ENCODE data around the gene RUSF1. TPM values are rescaled to one million over a fixed set of nuclear protein-coding genes. Genes with fewer than 3 reads are reported as not detected.
A peak's percentile ranks its signal among the peaks of the same experiment; 100 is the strongest.
"Not testable (repeated sequence)": the region's sequence is repeated elsewhere in the genome, so short reads cannot be mapped to it uniquely, and the experiment has no call there.

RUSF1 gene
- total RNA-seq, 1 experiment from 2014 or later = 30.5 TPM

- intact Hi-C loops (cut with micrococcal nuclease; ENCODE audit: unreplicated experiment) = no loop called here
- H3K27me3 Mint-ChIP-seq (ENCODE audit: insufficient read depth, unreplicated experiment) = peaks cover 8% of the 10 kb centered on the region
- POLR2A ChIA-PET = no interaction called here
- Histone ChIP-seq H3K4me3 (ENCODE audit: low read depth, low read length) (no peak overlapping the region; the same call in 1 of the 2 replicates), H3K27me3 (replicated peaks; ENCODE audit: control insufficient read depth, insufficient read depth, low read length) (no peaks in the 10 kb centered on the region), H3K36me3 (ENCODE audit: control insufficient read depth, insufficient read depth, low read length) (no peaks in the 10 kb centered on the region), H3K4me1 (no peaks in the 10 kb centered on the region), H3K9me3 (no peaks in the 10 kb centered on the region)
- no peaks in the 10 kb centered on the region for H3K36me3 Mint-ChIP-seq (ENCODE audit: insufficient read depth, unreplicated experiment)
- BruUV-seq (replicated peaks) = no TSS peak
- H3K9me3 Mint-ChIP-seq (ENCODE audit: unreplicated experiment) = no peaks in the 10 kb centered on the region
- CTCF ChIA-PET = interaction anchor here (0.6 kb wide), 2 partner anchors 29 to 389 kb away, joined by 3 read pairs; no protein-coding TSS in a partner anchor
- DNase-seq = no peak
- TF ChIP-seq, protein P1, sequence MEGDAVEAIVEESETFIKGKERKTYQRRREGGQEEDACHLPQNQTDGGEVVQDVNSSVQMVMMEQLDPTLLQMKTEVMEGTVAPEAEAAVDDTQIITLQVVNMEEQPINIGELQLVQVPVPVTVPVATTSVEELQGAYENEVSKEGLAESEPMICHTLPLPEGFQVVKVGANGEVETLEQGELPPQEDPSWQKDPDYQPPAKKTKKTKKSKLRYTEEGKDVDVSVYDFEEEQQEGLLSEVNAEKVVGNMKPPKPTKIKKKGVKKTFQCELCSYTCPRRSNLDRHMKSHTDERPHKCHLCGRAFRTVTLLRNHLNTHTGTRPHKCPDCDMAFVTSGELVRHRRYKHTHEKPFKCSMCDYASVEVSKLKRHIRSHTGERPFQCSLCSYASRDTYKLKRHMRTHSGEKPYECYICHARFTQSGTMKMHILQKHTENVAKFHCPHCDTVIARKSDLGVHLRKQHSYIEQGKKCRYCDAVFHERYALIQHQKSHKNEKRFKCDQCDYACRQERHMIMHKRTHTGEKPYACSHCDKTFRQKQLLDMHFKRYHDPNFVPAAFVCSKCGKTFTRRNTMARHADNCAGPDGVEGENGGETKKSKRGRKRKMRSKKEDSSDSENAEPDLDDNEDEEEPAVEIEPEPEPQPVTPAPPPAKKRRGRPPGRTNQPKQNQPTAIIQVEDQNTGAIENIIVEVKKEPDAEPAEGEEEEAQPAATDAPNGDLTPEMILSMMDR (IDR thresholded peaks at IDR 0.05; ENCODE audit: insufficient read depth in 1 of 2, low read depth in 1 of 2, low read length in 1 of 2, severe bottlenecking in 1 of 2, unreplicated experiment in 1 of 2) = no peak
- H3K27ac Mint-ChIP-seq (ENCODE audit: unreplicated experiment) = no peak overlapping the region
- H3K4me3 Mint-ChIP-seq (ENCODE audit: unreplicated experiment) = peak overlapping the region; percentile 60
- H3K4me1 Mint-ChIP-seq (ENCODE audit: low read depth, unreplicated experiment) = no peaks in the 10 kb centered on the region
These were observed 20.4 kb upstream of the RUSF1 start for GRCh38 chr16:31528523-31529107.

DNA sequence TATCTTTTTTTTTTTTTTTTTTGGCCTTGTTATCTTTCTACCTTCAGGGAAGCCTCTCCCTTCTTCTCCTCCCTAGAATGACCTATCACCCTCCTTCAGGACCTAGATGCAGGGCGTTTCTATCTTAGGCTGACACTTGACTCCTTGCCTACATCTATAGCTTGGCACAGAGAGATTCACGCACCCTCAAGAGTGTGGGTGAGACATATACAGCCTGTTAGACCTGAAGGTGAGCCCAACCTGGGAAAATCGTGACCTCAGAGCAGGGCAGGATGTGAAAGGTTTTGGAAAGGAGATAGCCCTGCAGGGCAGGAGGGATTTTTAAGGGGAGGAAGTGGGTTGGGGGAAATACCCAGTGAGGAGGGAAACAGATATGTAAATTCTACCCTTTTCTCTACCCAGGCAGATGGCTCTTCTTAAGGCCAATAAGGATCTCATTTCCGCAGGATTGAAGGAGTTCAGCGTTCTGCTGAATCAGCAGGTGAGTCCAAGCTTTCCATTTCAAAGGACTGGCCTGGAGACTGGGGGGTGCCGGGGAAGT lies 19.6 kb upstream of the RUSF1 start, which contains the start of gene AHSP:
TSS of gene AHSP (plus strand) at position 167 of the 541 bp plus-strand sequence. CDS start at position 407, 240 bp downstream.
- BruUV-seq (replicated peaks) = no TSS peak
- Histone ChIP-seq H3K9me3 (no peaks in the 10 kb centered on the region), H3K36me3 (ENCODE audit: control insufficient read depth, insufficient read depth, low read length) (no peaks in the 10 kb centered on the region), H3K4me1 (no peaks in the 10 kb centered on the region), H3K27me3 (replicated peaks; ENCODE audit: control insufficient read depth, insufficient read depth, low read length) (no peaks in the 10 kb centered on the region), H3K4me3 (ENCODE audit: low read depth, low read length) (no peak within 1 kb of the TSS)
- ChIA-PET POLR2A (no interaction called here), CTCF (interaction anchor here (0.6 kb wide), 1 partner anchor 30 kb away, joined by 3 read pairs; no protein-coding TSS in a partner anchor)
- no peak for DNase-seq
- intact Hi-C loops (cut with micrococcal nuclease; ENCODE audit: unreplicated experiment) = no loop called here
- H3K36me3 Mint-ChIP-seq (ENCODE audit: insufficient read depth, unreplicated experiment) = no peaks in the 10 kb centered on the region
- no peak within 1 kb of the TSS for H3K4me3 Mint-ChIP-seq (ENCODE audit: unreplicated experiment)
- no peak within 1 kb of the TSS for H3K27ac Mint-ChIP-seq (ENCODE audit: unreplicated experiment)
- peaks cover 8% of the 10 kb centered on the region for H3K27me3 Mint-ChIP-seq (ENCODE audit: insufficient read depth, unreplicated experiment)
- H3K9me3 Mint-ChIP-seq (ENCODE audit: unreplicated experiment) = no peaks in the 10 kb centered on the region
- TF ChIP-seq, protein P1 (IDR thresholded peaks at IDR 0.05; ENCODE audit: insufficient read depth in 1 of 2, low read depth in 1 of 2, low read length in 1 of 2, severe bottlenecking in 1 of 2, unreplicated experiment in 1 of 2) = no peak
- H3K4me1 Mint-ChIP-seq (ENCODE audit: low read depth, unreplicated experiment) = no peaks in the 10 kb centered on the region

- ChIA-PET POLR2A (no interaction called here), CTCF (no interaction called here)
- Histone ChIP-seq H3K4me3 (ENCODE audit: low read depth, low read length) (no peak overlapping the region), H3K4me1 (no peaks in the 10 kb centered on the region), H3K36me3 (ENCODE audit: control insufficient read depth, insufficient read depth, low read length) (no peaks in the 10 kb centered on the region), H3K27me3 (replicated peaks; ENCODE audit: control insufficient read depth, insufficient read depth, low read length) (no peaks in the 10 kb centered on the region), H3K9me3 (no peaks in the 10 kb centered on the region)
- Mint-ChIP-seq H3K4me3 (ENCODE audit: unreplicated experiment) (no peak overlapping the region), H3K9me3 (ENCODE audit: unreplicated experiment) (no peaks in the 10 kb centered on the region), H3K27me3 (ENCODE audit: insufficient read depth, unreplicated experiment) (peaks cover 8% of the 10 kb centered on the region), H3K27ac (ENCODE audit: unreplicated experiment) (no peak overlapping the region), H3K4me1 (ENCODE audit: low read depth, unreplicated experiment) (no peaks in the 10 kb centered on the region), H3K36me3 (ENCODE audit: insufficient read depth, unreplicated experiment) (no peaks in the 10 kb centered on the region)
- DNase-seq = no peak
- TF ChIP-seq, protein P1 (IDR thresholded peaks at IDR 0.05; ENCODE audit: insufficient read depth in 1 of 2, low read depth in 1 of 2, low read length in 1 of 2, severe bottlenecking in 1 of 2, unreplicated experiment in 1 of 2) = no peak
- no TSS peak for BruUV-seq (replicated peaks)
- intact Hi-C loops (cut with micrococcal nuclease; ENCODE audit: unreplicated experiment) = no loop called here
These were observed 16.9 kb upstream of the RUSF1 start for GRCh38 chr16:31525113-31525512.

DNA sequence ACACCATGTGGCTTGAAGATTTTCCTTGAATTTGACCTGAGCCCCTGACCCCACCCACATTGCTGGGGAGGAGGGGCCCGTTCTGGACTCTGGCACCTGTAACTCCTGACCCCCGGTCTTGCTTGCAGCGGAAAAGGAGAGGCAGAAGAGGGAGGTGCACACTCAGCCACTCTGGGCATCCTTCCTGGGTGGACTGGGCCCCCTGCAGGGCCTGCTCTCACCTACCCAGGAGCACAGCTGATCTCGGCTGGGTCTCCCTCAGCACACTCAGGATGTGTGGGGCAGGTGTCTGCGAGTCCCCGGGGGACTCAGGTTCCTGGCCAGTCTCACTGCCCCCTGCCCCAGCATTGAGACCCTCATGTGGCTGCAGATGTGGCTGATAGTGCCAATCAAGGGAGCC lies 15.6 kb upstream of the RUSF1 start:
- H3K36me3 ChIP-seq (ENCODE audit: control insufficient read depth, insufficient read depth, low read length); H3K27me3 Mint-ChIP-seq (ENCODE audit: insufficient read depth, unreplicated experiment); H3K9me3 Mint-ChIP-seq (ENCODE audit: unreplicated experiment); H3K36me3 Mint-ChIP-seq (ENCODE audit: insufficient read depth, unreplicated experiment); POLR2A ChIA-PET; H3K9me3 ChIP-seq; BruUV-seq (replicated peaks); H3K4me3 ChIP-seq (ENCODE audit: low read depth, low read length); H3K4me3 Mint-ChIP-seq (ENCODE audit: unreplicated experiment); DNase-seq; H3K27ac Mint-ChIP-seq (ENCODE audit: unreplicated experiment); H3K4me1 Mint-ChIP-seq (ENCODE audit: low read depth, unreplicated experiment); intact Hi-C loops (cut with micrococcal nuclease; ENCODE audit: unreplicated experiment); H3K27me3 ChIP-seq (replicated peaks; ENCODE audit: control insufficient read depth, insufficient read depth, low read length); H3K4me1 ChIP-seq; CTCF ChIA-PET: not testable (repeated sequence)
